Hepatocyte (in vitro differentiated cells): Measurements from ENCODE around the gene XPR1. TPM values are rescaled to one million over a fixed set of nuclear protein-coding genes. Genes with fewer than 3 reads are reported as not detected.

Experiments
- DNase-seq: peaks from one replicate; pipeline ENCODE4 v3.0.0-alpha.2; 2016; ENCODE audit warnings: low spot score
- H2AFZ ChIP-seq: fragments of 200-600 bp; sonication (generic); 2 replicates; pipeline ENCODE4 v1.6.0; 2016; ENCODE audit warnings: antibody characterized with exemption, mild to moderate bottlenecking
- H3K27ac ChIP-seq: fragments of 200-600 bp; sonication (generic); 2 replicates; pipeline ENCODE4 v1.5.1; 2016; ENCODE audit warnings: mild to moderate bottlenecking
- H3K27me3 ChIP-seq: fragments of 200-600 bp; sonication (generic); 2 replicates; pipeline ENCODE4 v1.6.1; 2016
- H3K36me3 ChIP-seq: fragments of 200-600 bp; sonication (generic); replicated peaks from 2 replicates; pipeline ENCODE4 v1.5.1; 2016; ENCODE audit warnings: low read depth; ENCODE audit not compliant: insufficient read depth
- H3K4me1 ChIP-seq: fragments of 200-600 bp; sonication (generic); 2 replicates; pipeline ENCODE4 v1.5.1; 2016; ENCODE audit warnings: mild to moderate bottlenecking, moderate library complexity; ENCODE audit not compliant: insufficient read depth
- H3K4me2 ChIP-seq: fragments of 200-600 bp; sonication (generic); 2 replicates; pipeline ENCODE4 v1.6.0; 2016
- H3K4me3 ChIP-seq: fragments of 200-600 bp; sonication (generic); 2 replicates; pipeline ENCODE4 v1.5.1; 2016; ENCODE audit warnings: mild to moderate bottlenecking
- H3K79me2 ChIP-seq: fragments of 200-600 bp; sonication (generic); 2 replicates; pipeline ENCODE4 v1.6.0; 2017; ENCODE audit warnings: mild to moderate bottlenecking
- H3K9me2 ChIP-seq: fragments of 200-600 bp; sonication (generic); replicated peaks from 2 replicates; pipeline ENCODE4 v1.6.0; 2017; ENCODE audit warnings: mild to moderate bottlenecking; ENCODE audit not compliant: insufficient read depth
- H3K9me3 ChIP-seq: fragments of 200-600 bp; sonication (generic); 2 replicates; pipeline ENCODE4 v1.5.1; 2016; ENCODE audit warnings: low read depth, mild to moderate bottlenecking
- H4K20me1 ChIP-seq: fragments of 200-600 bp; sonication (generic); 2 replicates; pipeline ENCODE4 v1.6.0; 2016; ENCODE audit warnings: mild to moderate bottlenecking; ENCODE audit not compliant: insufficient read depth, poor library complexity, severe bottlenecking
- CTCF ChIP-seq: fragments of 200-600 bp; sonication (generic); IDR thresholded peaks from 2 replicates; pipeline ENCODE4 v1.5.1; 2016; ENCODE audit warnings: antibody characterized with exemption, mild to moderate bottlenecking; ENCODE audit not compliant: poor library complexity
- EZH2 ChIP-seq: fragments of 200-600 bp; sonication (generic); IDR thresholded peaks from 2 replicates; pipeline ENCODE4 v1.6.1; 2016; ENCODE audit warnings: antibody characterized with exemption, mild to moderate bottlenecking, borderline replicate concordance
- EZH2phosphoT487 ChIP-seq: fragments of 200-600 bp; sonication (generic); IDR thresholded peaks from one replicate; pipeline ENCODE4 v1.6.1; 2018; ENCODE audit warnings: antibody characterized with exemption, mild to moderate bottlenecking, low read depth, moderate library complexity; ENCODE audit not compliant: unreplicated experiment, severe bottlenecking
- WGBS: methylation state at CpG from one replicate; pipeline ENCODE4 v1.1.6; 2016; ENCODE audit warnings: low lambda C conversion rate; ENCODE audit errors: missing lambda C conversion rate; 5-methylcytosine and 5-hydroxymethylcytosine counted together
- polyA plus RNA-seq: library from polyadenylated mRNA; unstranded; fragments of >200 nt; fragmentation: Nextera tagmentation; extraction: Ambion mirVana; gene quantifications from 2 replicates; pipeline ENCODE4 v1.2.1, GENCODE V29; 2016
- small RNA-seq: library from RNA; depleted of rRNA; stranded (forward); fragments of <200 nt; gene quantifications from one replicate; pipeline ENCODE3, GENCODE V24; 2014
- total RNA-seq: library from RNA; depleted of rRNA; stranded (reverse); fragments of >200 nt; gene quantifications from 2 replicates; pipeline ENCODE4 v1.2.3, GENCODE V29; 2014

Gene XPR1
- total and polyA plus RNA-seq, 2 experiments from 2014 or later, result 18.2 to 41.5 TPM

GRCh38 chr1:180937624-180938225 lies 305.9 kb downstream of the XPR1 start:
- Histone ChIP-seq H3K9me3 (no peaks in the 10 kb centered on the region), H3K36me3 (no peaks in the 10 kb centered on the region), H3K9me2 (no peaks in the 10 kb centered on the region), H2AFZ (no peak overlapping the region), H3K4me2 (no peak overlapping the region), H3K27me3 (no peaks in the 10 kb centered on the region), H3K4me3 (no peak overlapping the region), H3K27ac (no peak overlapping the region), H3K4me1 (no peaks in the 10 kb centered on the region), H4K20me1 (no peaks in the 10 kb centered on the region), H3K79me2 (no peaks in the 10 kb centered on the region)
- WGBS, result 85% methylated on average over 9 of the region's 9 CpGs
- DNase-seq, result no peak
- TF ChIP-seq EZH2 (no peak), CTCF (no peak), EZH2phosphoT487 (no peak)

GRCh38 chr1:180939073-180939710 lies 307.4 kb downstream of the XPR1 start:
- no peaks in the 10 kb centered on the region for H3K27me3 ChIP-seq
- no peaks in the 10 kb centered on the region for H3K36me3 ChIP-seq
- no peak for DNase-seq
- 97% methylated on average over 7 of the region's 9 CpGs for WGBS
- no peak overlapping the region for H3K27ac ChIP-seq
- no peaks in the 10 kb centered on the region for H3K9me3 ChIP-seq
- no peak overlapping the region for H3K4me3 ChIP-seq
- no peak for TF ChIP-seq CTCF
- no peaks in the 10 kb centered on the region for H4K20me1 ChIP-seq
- H3K9me2 ChIP-seq, result no peaks in the 10 kb centered on the region
- no peaks in the 10 kb centered on the region for H3K4me1 ChIP-seq
- H3K4me2 ChIP-seq, result no peak overlapping the region
- no peaks in the 10 kb centered on the region for H3K79me2 ChIP-seq
- no peak overlapping the region for H2AFZ ChIP-seq

- no peaks in the 10 kb centered on the region for H3K36me3 ChIP-seq
- 90% methylated on average over 3 of the region's 3 CpGs for WGBS
- TF ChIP-seq EZH2 (no peak), EZH2phosphoT487 (no peak), CTCF (no peak)
Measured at GRCh38 chr1:180939711-180940103, 307.9 kb downstream of the XPR1 start.

More at GRCh38 chr1:180939711-180940103, 307.9 kb downstream of the XPR1 start:
- H3K9me3 ChIP-seq, result no peaks in the 10 kb centered on the region
- H3K79me2 ChIP-seq, result no peaks in the 10 kb centered on the region
- H3K9me2 ChIP-seq, result no peaks in the 10 kb centered on the region
- no peaks in the 10 kb centered on the region for H3K27me3 ChIP-seq
- no peak overlapping the region for H3K4me3 ChIP-seq
- no peak for DNase-seq
- H2AFZ ChIP-seq, result no peak overlapping the region
- H3K4me1 ChIP-seq, result no peaks in the 10 kb centered on the region
- H3K4me2 ChIP-seq, result no peak overlapping the region
- no peak overlapping the region for H3K27ac ChIP-seq
- H4K20me1 ChIP-seq, result no peaks in the 10 kb centered on the region

Small RNA genes within 50 kb of the gene (small RNA-seq; reads per million reads assigned to genes)
- not detected for gene RF00026

Other genes with a start within 250 kb of the XPR1 start
- 40.2 and 45.8 TPM in 2 replicates for gene ACBD6, start 129.4 kb upstream of the XPR1 start, total RNA-seq
- 36.3 and 45.8 TPM in 2 replicates for gene ACBD6, start 129.4 kb upstream of the XPR1 start, polyA plus RNA-seq
- gene OVAAL, start 73.1 kb upstream of the XPR1 start, total RNA-seq, result not detected in 2 replicates
- not detected in 2 replicates for gene OVAAL, start 73.1 kb upstream of the XPR1 start, polyA plus RNA-seq